ENCODE results near the gene NOB1. TPM values are rescaled to one million over a fixed set of nuclear protein-coding genes. Genes with fewer than 3 reads are reported as not detected.

The NOB1 gene
- total and polyA plus RNA-seq, 9 of the 15 experiments (the other 6 are each of a cell fraction or from before 2014, with no cell fraction given), result 42.4 to 148 (median 116) TPM

DNA sequence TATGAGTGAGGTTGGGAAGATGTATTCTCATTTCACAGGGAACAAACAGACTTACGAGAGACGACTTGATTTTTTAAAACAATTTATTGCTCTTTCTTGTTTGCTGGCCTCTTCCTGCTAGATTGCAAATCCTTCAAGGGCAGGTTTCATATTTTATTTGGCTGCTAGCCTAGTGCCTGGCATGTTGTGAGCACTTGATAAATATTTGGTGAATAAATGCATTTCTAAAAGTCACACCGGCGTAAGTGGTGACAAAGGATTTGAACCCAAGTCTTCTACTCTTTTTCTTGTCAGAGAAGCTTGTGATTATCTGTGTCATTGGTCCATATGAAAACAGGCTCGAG, 8.8 kb upstream of the NOB1 start (continued):
- no peak for TF ChIP-seq RBBP5 (IDR thresholded peaks at IDR 0.05; ENCODE audit: borderline replicate concordance, insufficient read depth, low read length, poor library complexity, severe bottlenecking)
- TF ChIP-seq ZNF507 (tag; conservative IDR thresholded peaks at IDR 0.05), result no peak
- no peak for TF ChIP-seq CBX3 (IDR thresholded peaks at IDR 0.05; ENCODE audit: borderline replicate concordance in 1 of 2, low read length in 2 of 2)
- TF ChIP-seq ZNF354B (CRISPR knock-in tag; IDR thresholded peaks at IDR 0.05), result no peak

DNA sequence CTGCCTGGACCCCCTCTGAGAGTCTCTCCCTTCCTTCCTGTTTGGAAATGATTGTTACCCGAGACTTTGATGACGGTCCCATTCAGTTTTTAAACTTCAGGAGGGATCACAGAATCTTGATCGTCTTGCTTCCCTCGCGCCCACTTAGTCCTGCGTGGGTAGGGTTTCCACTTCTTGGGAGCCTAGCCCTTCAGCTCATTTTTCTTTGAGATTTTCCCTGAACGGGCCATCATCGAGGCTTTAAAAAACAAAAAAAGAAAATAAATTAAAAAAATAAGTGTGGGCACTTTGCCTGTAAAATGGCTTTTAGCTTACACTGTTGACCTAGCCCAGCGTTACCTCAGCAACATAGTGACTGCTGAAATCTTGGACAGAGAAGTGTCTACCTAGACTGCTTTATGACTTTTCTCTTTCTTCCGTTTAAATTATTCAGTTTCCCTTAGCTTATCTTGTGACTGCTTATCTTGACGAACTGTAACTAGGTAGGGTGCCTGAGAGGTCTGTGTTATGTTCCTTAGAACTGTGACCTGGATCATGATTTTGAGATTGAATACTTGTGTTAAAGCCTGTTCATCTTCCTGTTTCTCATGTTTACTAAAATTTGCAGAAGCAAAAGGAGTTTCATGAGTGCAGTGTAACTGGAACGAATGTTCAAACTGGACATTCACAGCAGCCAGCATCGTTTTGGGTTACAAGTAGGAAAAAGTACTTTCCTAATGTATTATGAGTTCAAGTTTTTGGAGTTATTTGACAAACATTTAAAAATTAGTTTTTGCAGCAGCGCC, 8.3 kb upstream of the NOB1 start:
- FAIRE-seq (peak; percentile 78), DNase-seq (ENCODE audit: extremely low read depth in 1 of 4, low spot score in 3 of 4) (peak in 2 of 4 experiments; percentile 17 to 52), ATAC-seq (peak; percentile 71)
- 5% methylated on average over 13 of the region's 14 CpGs for WGBS (ENCODE audit: insufficient coverage, low coverage, missing lambda C conversion rate)
- no peaks in the 10 kb centered on the region for H3K27me3 ChIP-seq (ENCODE audit: control insufficient read depth in 2 of 2, insufficient read depth in 2 of 2, low read length in 2 of 2)
- intact Hi-C loops (cut with micrococcal nuclease) (no loop called here), in situ Hi-C loops (cut with MboI) (no loop called here)
- ChIA-PET CTCF (ENCODE audit: low intra/inter-chr PET ratio) (no interaction called here), POLR2A (interaction anchor here (0.6 to 2.5 kb wide), 7 partner anchors 8 to 113 kb away, joined by 3 to 14 read pairs (median 4); no protein-coding TSS in a partner anchor)
- H3K9me1 ChIP-seq (ENCODE audit: control insufficient read depth, insufficient read depth, low read length), result no peaks in the 10 kb centered on the region
- H3K4me2 ChIP-seq (ENCODE audit: insufficient read depth, low read length), result peak overlapping the region; percentile 97
- H3K27ac ChIP-seq (ENCODE audit: extremely low read depth, low read depth, low read length), result peak overlapping the region; percentile 85
- H3K79me2 ChIP-seq (ENCODE audit: control insufficient read depth, insufficient read depth, low read length), result peaks cover 35% of the 10 kb centered on the region
- H2AFZ ChIP-seq (ENCODE audit: low read depth, low read length), result peak overlapping the region; percentile 95
- no peaks in the 10 kb centered on the region for H3K36me3 ChIP-seq (ENCODE audit: control insufficient read depth, insufficient read depth, low read length)
- peak overlapping the region; percentile 93 to 99 for H3K9ac ChIP-seq (ENCODE audit: insufficient read depth in 1 of 2, low read depth in 2 of 2, low read length in 2 of 2)
- no peaks in the 10 kb centered on the region for H3K9me3 ChIP-seq (replicated peaks; ENCODE audit: control insufficient read depth, insufficient read depth, low read depth, low read length)
- peak overlapping the region; percentile 97 for H3K4me3 ChIP-seq
- peaks cover 6 to 8% of the 10 kb centered on the region in 2 experiments; a peak in 4 of 5 replicates for H3K4me1 ChIP-seq (replicated peaks in 1 of 2; ENCODE audit: control insufficient read depth in 2 of 2, insufficient read depth in 2 of 2, low read length in 2 of 2)
- BruUV-seq (replicated peaks), result TSS peak; percentile 57
- H4K20me1 ChIP-seq (replicated peaks; ENCODE audit: control insufficient read depth, insufficient read depth, low read length), result no peaks in the 10 kb centered on the region
- no peak for TF ChIP-seq CBFA2T2 (conservative IDR thresholded peaks at IDR 0.05)
- TF ChIP-seq MCM5 (IDR thresholded peaks at IDR 0.05; ENCODE audit: low read depth), result no peak
- peak; percentile 60; the same call in 1 of the 2 replicates for TF ChIP-seq FOXJ2 (tag; IDR thresholded peaks at IDR 0.05)
- TF ChIP-seq, protein P1, sequence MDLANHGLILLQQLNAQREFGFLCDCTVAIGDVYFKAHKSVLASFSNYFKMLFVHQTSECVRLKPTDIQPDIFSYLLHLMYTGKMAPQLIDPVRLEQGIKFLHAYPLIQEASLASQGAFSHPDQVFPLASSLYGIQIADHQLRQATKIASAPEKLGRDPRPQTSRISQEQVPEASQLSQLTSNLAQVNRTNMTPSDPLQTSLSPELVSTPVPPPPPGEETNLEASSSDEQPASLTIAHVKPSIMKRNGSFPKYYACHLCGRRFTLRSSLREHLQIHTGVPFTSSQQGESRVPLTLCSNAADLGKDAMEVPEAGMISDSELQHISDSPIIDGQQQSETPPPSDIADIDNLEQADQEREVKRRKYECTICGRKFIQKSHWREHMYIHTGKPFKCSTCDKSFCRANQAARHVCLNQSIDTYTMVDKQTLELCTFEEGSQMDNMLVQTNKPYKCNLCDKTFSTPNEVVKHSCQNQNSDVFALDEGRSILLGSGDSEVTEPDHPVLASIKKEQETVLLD (IDR thresholded peaks at IDR 0.05), result 0 out of 2 replicates have a peak, but pooled peaks have one; percentile 56
- TF ChIP-seq, protein P2, sequence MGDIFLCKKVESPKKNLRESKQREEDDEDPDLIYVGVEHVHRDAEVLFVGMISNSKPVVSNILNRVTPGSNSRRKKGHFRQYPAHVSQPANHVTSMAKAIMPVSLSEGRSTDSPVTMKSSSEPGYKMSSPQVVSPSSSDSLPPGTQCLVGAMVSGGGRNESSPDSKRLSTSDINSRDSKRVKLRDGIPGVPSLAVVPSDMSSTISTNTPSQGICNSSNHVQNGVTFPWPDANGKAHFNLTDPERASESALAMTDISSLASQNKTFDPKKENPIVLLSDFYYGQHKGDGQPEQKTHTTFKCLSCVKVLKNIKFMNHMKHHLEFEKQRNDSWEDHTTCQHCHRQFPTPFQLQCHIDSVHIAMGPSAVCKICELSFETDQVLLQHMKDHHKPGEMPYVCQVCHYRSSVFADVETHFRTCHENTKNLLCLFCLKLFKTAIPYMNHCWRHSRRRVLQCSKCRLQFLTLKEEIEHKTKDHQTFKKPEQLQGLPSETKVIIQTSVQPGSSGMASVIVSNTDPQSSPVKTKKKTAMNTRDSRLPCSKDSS (IDR thresholded peaks at IDR 0.05; ENCODE audit: low read depth, partially characterized antibody), result no peak
- TF ChIP-seq DPF2 (IDR thresholded peaks at IDR 0.05), result 0 out of 2 replicates have a peak, but pooled peaks have one; percentile 11
- no peak for TF ChIP-seq ZC3H4 (CRISPR knock-in tag; IDR thresholded peaks at IDR 0.05; ENCODE audit: borderline replicate concordance)
- no peak for TF ChIP-seq MAFF (IDR thresholded peaks at IDR 0.05; ENCODE audit: low read length)
- TF ChIP-seq, protein P3, sequence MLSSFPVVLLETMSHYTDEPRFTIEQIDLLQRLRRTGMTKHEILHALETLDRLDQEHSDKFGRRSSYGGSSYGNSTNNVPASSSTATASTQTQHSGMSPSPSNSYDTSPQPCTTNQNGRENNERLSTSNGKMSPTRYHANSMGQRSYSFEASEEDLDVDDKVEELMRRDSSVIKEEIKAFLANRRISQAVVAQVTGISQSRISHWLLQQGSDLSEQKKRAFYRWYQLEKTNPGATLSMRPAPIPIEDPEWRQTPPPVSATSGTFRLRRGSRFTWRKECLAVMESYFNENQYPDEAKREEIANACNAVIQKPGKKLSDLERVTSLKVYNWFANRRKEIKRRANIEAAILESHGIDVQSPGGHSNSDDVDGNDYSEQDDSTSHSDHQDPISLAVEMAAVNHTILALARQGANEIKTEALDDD (IDR thresholded peaks at IDR 0.05), result peak; percentile 65
- TF ChIP-seq SIN3A (IDR thresholded peaks at IDR 0.05; ENCODE audit: borderline replicate concordance in 2 of 2, control insufficient read depth in 1 of 2, low read depth in 2 of 2, low read length in 2 of 2), result no peak

All from K562 (cell line).